GM12891 (cell line): Measurements from ENCODE around the gene OR2F1.

ENCODE experiments used
- POLR2A ChIP-seq: IDR thresholded peaks from 2 replicates; pipeline ENCODE4 v1.6.1; 2011; ENCODE audit warnings: low read depth, low read length, control low read depth
- POLR2AphosphoS5 ChIP-seq: IDR thresholded peaks from 2 replicates; pipeline ENCODE4 v1.6.1; 2011; ENCODE audit warnings: low read depth, low read length, control low read depth
- TAF1 ChIP-seq: IDR thresholded peaks from 2 replicates; pipeline ENCODE4 v1.6.1; 2011; ENCODE audit warnings: low read depth, low read length, control low read depth

DNA sequence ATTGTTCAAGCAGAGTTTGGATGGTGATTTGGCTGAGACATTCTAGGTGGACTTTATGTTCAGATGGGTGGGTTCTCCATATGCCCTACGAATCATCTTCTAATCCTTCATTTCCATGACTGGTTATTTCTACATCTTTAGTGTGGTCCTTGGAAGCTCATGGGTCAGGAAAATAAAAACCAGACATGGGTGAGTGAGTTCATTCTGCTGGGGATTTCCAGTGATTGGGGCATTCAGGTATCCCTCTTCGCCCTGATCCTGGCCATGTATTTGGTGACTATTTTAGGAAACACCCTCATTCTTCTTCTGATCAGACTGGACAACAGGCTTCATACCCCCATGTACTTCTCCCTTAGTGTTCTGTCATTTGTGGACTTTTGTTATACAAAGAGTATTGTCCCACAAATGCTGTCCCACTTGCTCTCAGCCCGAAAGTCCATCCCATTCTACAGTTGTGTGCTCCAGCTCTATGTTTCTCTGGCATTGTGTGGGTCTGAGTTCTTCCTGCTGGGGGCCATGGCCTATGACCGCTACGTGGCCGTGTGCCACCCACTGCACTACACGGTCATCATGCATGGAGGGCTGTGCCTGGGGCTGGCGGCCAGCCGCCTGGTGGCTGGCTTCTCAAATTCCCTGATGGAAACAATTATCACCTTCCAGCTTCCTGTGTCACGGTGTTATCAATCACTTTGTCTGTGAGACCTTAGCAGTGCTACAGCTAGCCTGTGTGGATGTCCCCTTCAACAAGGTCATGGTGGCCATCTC is 26.3 kb downstream of the OR2F1 start:
- TF ChIP-seq POLR2A (no peak), TAF1 (no peak), POLR2AphosphoS5 (no peak)
